ENCODE data around the gene LOX.

DNA sequence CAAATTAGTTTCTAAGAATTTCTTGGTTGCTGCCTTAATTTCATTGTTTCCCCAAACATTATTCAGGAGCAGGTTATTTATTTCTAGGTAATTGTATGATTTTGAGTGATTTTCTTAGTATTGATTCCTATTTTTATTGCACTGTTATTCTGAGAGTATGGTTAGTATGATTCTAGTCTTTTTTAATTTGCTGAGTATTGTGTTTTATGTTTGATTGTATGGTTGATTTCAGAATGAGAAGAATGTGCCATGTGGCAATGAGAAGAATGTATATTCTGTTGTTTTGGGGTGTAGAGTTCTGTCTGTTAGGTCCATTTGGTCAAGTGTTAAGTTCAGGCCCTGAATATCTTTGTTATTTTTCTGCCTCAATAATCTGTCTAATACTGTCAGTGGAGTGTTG is 27.1 kb downstream of the LOX start:
- TF ChIP-seq ILF3 (IDR thresholded peaks at IDR 0.05; ENCODE audit: borderline replicate concordance) (no peak), ZNF146 (CRISPR knock-in tag; IDR thresholded peaks at IDR 0.05; ENCODE audit: unreplicated experiment) (no peak)
- TF ChIP-seq, protein P1, sequence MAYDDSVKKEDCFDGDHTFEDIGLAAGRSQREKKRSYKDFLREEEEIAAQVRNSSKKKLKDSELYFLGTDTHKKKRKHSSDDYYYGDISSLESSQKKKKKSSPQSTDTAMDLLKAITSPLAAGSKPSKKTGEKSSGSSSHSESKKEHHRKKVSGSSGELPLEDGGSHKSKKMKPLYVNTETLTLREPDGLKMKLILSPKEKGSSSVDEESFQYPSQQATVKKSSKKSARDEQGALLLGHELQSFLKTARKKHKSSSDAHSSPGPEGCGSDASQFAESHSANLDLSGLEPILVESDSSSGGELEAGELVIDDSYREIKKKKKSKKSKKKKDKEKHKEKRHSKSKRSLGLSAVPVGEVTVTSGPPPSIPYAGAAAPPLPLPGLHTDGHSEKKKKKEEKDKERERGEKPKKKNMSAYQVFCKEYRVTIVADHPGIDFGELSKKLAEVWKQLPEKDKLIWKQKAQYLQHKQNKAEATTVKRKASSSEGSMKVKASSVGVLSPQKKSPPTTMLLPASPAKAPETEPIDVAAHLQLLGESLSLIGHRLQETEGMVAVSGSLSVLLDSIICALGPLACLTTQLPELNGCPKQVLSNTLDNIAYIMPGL (CRISPR knock-in tag; IDR thresholded peaks at IDR 0.05), result no peak
- TF ChIP-seq, protein P2, sequence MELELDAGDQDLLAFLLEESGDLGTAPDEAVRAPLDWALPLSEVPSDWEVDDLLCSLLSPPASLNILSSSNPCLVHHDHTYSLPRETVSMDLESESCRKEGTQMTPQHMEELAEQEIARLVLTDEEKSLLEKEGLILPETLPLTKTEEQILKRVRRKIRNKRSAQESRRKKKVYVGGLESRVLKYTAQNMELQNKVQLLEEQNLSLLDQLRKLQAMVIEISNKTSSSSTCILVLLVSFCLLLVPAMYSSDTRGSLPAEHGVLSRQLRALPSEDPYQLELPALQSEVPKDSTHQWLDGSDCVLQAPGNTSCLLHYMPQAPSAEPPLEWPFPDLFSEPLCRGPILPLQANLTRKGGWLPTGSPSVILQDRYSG (tag; conservative IDR thresholded peaks at IDR 0.05; ENCODE audit: low read depth), result no peak

Measured in K562 (cell line).